ENCODE results near the gene ECHDC1. TPM values are rescaled to one million over a fixed set of nuclear protein-coding genes. Genes with fewer than 3 reads are reported as not detected.
A peak's percentile ranks its signal among the peaks of the same experiment; 100 is the strongest.

Gene ECHDC1
- total RNA-seq, 1 donor from 2014 or later, result 47.2 TPM

DNA sequence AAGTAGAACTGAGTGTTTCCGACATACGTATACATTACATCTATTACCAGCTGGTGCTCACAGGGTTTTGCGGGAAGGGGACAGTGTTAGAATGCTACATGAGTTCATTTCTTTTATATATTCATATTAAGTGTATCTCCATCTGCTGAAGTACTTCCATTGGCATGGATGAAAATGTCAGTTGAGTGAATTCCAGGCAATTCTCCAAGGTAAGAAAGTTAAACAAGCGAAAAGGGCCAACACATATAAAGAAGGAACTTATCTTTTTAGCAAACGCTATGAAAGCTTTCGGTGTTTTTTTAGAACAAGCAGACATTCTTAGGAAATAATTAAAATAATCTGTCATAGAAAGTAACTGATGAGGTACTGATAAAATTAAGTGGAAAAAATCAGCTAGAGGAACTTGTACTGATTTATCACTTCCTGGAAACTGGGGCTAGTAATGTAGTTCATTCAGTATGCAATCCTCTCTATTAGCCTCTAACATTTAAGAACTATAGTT lies 42.2 kb downstream of the ECHDC1 start:
- Mint-ChIP-seq H3K27me3 (ENCODE audit: low read depth, unreplicated experiment) (no peaks in the 10 kb centered on the region), H3K4me1 (ENCODE audit: low read depth, unreplicated experiment) (peaks cover 26% of the 10 kb centered on the region), H3K36me3 (ENCODE audit: low read depth, unreplicated experiment) (peaks cover 1% of the 10 kb centered on the region), H3K4me3 (ENCODE audit: unreplicated experiment) (no peak overlapping the region), H3K9me3 (ENCODE audit: unreplicated experiment) (no peaks in the 10 kb centered on the region), H3K27ac (ENCODE audit: unreplicated experiment) (no peak overlapping the region)
- no peak for FAIRE-seq
- TF ChIP-seq, protein P1, sequence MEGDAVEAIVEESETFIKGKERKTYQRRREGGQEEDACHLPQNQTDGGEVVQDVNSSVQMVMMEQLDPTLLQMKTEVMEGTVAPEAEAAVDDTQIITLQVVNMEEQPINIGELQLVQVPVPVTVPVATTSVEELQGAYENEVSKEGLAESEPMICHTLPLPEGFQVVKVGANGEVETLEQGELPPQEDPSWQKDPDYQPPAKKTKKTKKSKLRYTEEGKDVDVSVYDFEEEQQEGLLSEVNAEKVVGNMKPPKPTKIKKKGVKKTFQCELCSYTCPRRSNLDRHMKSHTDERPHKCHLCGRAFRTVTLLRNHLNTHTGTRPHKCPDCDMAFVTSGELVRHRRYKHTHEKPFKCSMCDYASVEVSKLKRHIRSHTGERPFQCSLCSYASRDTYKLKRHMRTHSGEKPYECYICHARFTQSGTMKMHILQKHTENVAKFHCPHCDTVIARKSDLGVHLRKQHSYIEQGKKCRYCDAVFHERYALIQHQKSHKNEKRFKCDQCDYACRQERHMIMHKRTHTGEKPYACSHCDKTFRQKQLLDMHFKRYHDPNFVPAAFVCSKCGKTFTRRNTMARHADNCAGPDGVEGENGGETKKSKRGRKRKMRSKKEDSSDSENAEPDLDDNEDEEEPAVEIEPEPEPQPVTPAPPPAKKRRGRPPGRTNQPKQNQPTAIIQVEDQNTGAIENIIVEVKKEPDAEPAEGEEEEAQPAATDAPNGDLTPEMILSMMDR (IDR thresholded peaks at IDR 0.05; ENCODE audit: insufficient read depth, low read depth, low read length), result no peak
- TF ChIP-seq EZH2 (IDR thresholded peaks at IDR 0.05; ENCODE audit: insufficient read depth, low read length), result no peak
- Histone ChIP-seq H3K9ac (ENCODE audit: low read length) (no peak overlapping the region), H3K27me3 (ENCODE audit: insufficient read depth, low read length) (no peaks in the 10 kb centered on the region), H3K4me1 (ENCODE audit: insufficient read depth, low read length) (peaks cover 19% of the 10 kb centered on the region), H3K9me3 (ENCODE audit: insufficient read depth, low read depth, low read length) (no peaks in the 10 kb centered on the region), H3K36me3 (ENCODE audit: insufficient read depth, low read length) (no peaks in the 10 kb centered on the region), H3K79me2 (ENCODE audit: insufficient read depth, low read length) (peaks cover 18% of the 10 kb centered on the region), H2AFZ (ENCODE audit: low read depth, low read length) (no peak overlapping the region), H3K4me3 (ENCODE audit: insufficient read depth, low read depth, low read length) (no peak overlapping the region), H3K4me2 (ENCODE audit: low read length) (no peak overlapping the region), H3K27ac (ENCODE audit: low read depth, low read length) (peak overlapping the region; percentile 3), H4K20me1 (ENCODE audit: insufficient read depth, low read length) (peaks cover 23% of the 10 kb centered on the region)
- peak; percentile 63 for DNase-seq (ENCODE audit: low read depth)

DNA sequence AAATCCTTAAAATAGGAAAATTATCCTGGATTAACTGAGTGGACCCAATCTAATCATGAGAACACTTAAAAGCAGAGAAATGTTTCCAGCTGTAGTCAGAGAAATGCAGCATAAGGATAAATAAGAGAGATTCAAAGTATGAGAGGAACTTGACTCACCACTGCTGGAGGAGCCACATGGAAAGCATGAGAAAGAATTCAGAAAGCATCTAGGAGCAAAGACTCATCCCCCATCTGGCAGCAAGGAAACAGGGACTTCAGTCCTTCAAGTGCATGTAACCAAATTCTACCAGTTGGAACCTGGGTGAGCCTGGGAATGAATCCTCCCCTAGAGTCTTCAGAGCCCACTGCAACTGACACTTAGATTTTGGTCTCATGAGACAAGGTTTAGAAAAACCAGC lies 43.0 kb downstream of the ECHDC1 start:
- no peak overlapping the region for H3K9ac ChIP-seq (ENCODE audit: low read length)
- H3K36me3 Mint-ChIP-seq (ENCODE audit: low read depth, unreplicated experiment), result peaks cover 4% of the 10 kb centered on the region
- peak; percentile 98 for FAIRE-seq

More for the DNA sequence above, 43.0 kb downstream of the ECHDC1 start:
- H3K9me3 ChIP-seq (ENCODE audit: insufficient read depth, low read depth, low read length), result no peaks in the 10 kb centered on the region
- peak; percentile 90 for DNase-seq (ENCODE audit: low read depth)
- Mint-ChIP-seq H3K9me3 (ENCODE audit: unreplicated experiment) (no peaks in the 10 kb centered on the region), H3K4me3 (ENCODE audit: unreplicated experiment) (no peak overlapping the region), H3K4me1 (ENCODE audit: low read depth, unreplicated experiment) (peaks cover 26% of the 10 kb centered on the region), H3K27ac (ENCODE audit: unreplicated experiment) (peak overlapping the region; percentile 81), H3K27me3 (ENCODE audit: low read depth, unreplicated experiment) (no peaks in the 10 kb centered on the region)
- peaks cover 19% of the 10 kb centered on the region for H3K4me1 ChIP-seq (ENCODE audit: insufficient read depth, low read length)
- no peak overlapping the region for H2AFZ ChIP-seq (ENCODE audit: low read depth, low read length)
- H3K4me3 ChIP-seq (ENCODE audit: insufficient read depth, low read depth, low read length), result no peak overlapping the region
- TF ChIP-seq EZH2 (IDR thresholded peaks at IDR 0.05; ENCODE audit: insufficient read depth, low read length), result no peak
- TF ChIP-seq, protein P1 (IDR thresholded peaks at IDR 0.05; ENCODE audit: insufficient read depth, low read depth, low read length), result no peak
- H3K27me3 ChIP-seq (ENCODE audit: insufficient read depth, low read length), result no peaks in the 10 kb centered on the region
- H3K36me3 ChIP-seq (ENCODE audit: insufficient read depth, low read length), result no peaks in the 10 kb centered on the region
- H3K79me2 ChIP-seq (ENCODE audit: insufficient read depth, low read length), result peaks cover 16% of the 10 kb centered on the region
- peaks cover 19% of the 10 kb centered on the region for H4K20me1 ChIP-seq (ENCODE audit: insufficient read depth, low read length)
- H3K27ac ChIP-seq (ENCODE audit: low read depth, low read length), result peak overlapping the region; percentile 65
- H3K4me2 ChIP-seq (ENCODE audit: low read length), result peak overlapping the region; percentile 37
